Panc1 (cell line): ENCODE measurements around the gene PLEKHF1. TPM values are rescaled to one million over a fixed set of nuclear protein-coding genes. Genes with fewer than 3 reads are reported as not detected.

ENCODE experiments used
- ATAC-seq: fragments of 200-7000 bp; cut with Tn5 transposase; 2 replicates; pipeline ENCODE4 v1.9.1; 2020; ENCODE audit warnings: mild to moderate bottlenecking, moderate library complexity
- BruUV-seq: library from RNA; stranded (reverse); fragments of 400-500 nt; replicated peaks from 2 replicates; lab custom pipeline; 2021; lab: Mats Ljungman, UMichigan
- CTCF ChIA-PET: fragments of 300-600 bp; sonication (Branson Sonifier 250); formaldehyde crosslinking; loops from one replicate; lab custom pipeline; 2022; ENCODE audit warnings: antibody characterized with exemption; lab: Charles Lee
- POLR2A ChIA-PET: fragments of 300-600 bp; sonication (Branson Sonifier 250); formaldehyde crosslinking; loops from one replicate; lab custom pipeline; 2022; ENCODE audit warnings: antibody characterized with exemption; lab: Charles Lee
- DNase-seq: peaks from one replicate; pipeline ENCODE4 v3.0.0-alpha.2; 2010; ENCODE audit warnings: low read depth, low spot score
- H3K27ac ChIP-seq: 2 replicates; pipeline ENCODE4 v1.5.1; 2011; ENCODE audit warnings: mild to moderate bottlenecking, low read length, inconsistent platforms
- H3K27me3 ChIP-seq: fragments of 200-500 bp; sonication (Bioruptor generic); 2 replicates; pipeline ENCODE4 v1.6.0; 2014; ENCODE audit warnings: low read length, inconsistent platforms; ENCODE audit not compliant: control insufficient read depth, insufficient read depth
- H3K36me3 ChIP-seq: fragments of 200-500 bp; sonication (Bioruptor generic); 2 replicates; pipeline ENCODE4 v1.5.1; 2014; ENCODE audit warnings: inconsistent platforms, mild to moderate bottlenecking, low read length, moderate library complexity; ENCODE audit not compliant: control insufficient read depth, insufficient read depth
- H3K4me1 ChIP-seq: 2 replicates; pipeline ENCODE4 v1.5.1; 2011; ENCODE audit warnings: inconsistent platforms, mild to moderate bottlenecking, low read length, moderate library complexity; ENCODE audit not compliant: control insufficient read depth, insufficient read depth
- H3K4me3 ChIP-seq, 2 experiments: 2 replicates each; pipeline ENCODE4 v1.5.1; 2011 to 2012; ENCODE audit warnings: low read depth in 2 of 2, low read length in 2 of 2, mild to moderate bottlenecking in 2 of 2, inconsistent platforms in 1 of 2, moderate library complexity in 1 of 2
- H3K9me3 ChIP-seq: fragments of 200-500 bp; sonication (Bioruptor generic); 2 replicates; pipeline ENCODE4 v1.5.1; 2014; ENCODE audit warnings: low read depth, mild to moderate bottlenecking, inconsistent platforms, low read length, moderate library complexity; ENCODE audit not compliant: control insufficient read depth, insufficient read depth
- POLR2AphosphoS5 ChIP-seq: IDR thresholded peaks from 2 replicates; pipeline ENCODE4 v1.6.1; 2012; ENCODE audit warnings: mild to moderate bottlenecking, low read depth, low read length, moderate library complexity
- REST ChIP-seq, 2 experiments: IDR thresholded peaks; 2 replicates each; pipeline ENCODE4 v1.6.1; 2011 to 2012; ENCODE audit warnings: low read depth in 2 of 2, control low read depth in 1 of 2, low read length in 1 of 2, mild to moderate bottlenecking in 1 of 2, moderate library complexity in 1 of 2; ENCODE audit not compliant: insufficient read depth in 1 of 2
- SIN3A ChIP-seq: IDR thresholded peaks from 2 replicates; pipeline ENCODE4 v1.6.1; 2012; ENCODE audit warnings: low read depth, mild to moderate bottlenecking, low read length, moderate library complexity, borderline replicate concordance; ENCODE audit not compliant: insufficient read depth
- TCF7L2 ChIP-seq: IDR thresholded peaks from 2 replicates; pipeline ENCODE4 v1.6.1; 2011; ENCODE audit warnings: mild to moderate bottlenecking, low read depth, low read length, inconsistent platforms
- in situ Hi-C: cut with HindIII; loops from 2 replicates; pipeline ENCODE4 v1.10.0; 2016; ENCODE audit warnings: low sequenced_read_pairs, low pct_unique_long_range_greater_than_20kb
- intact Hi-C: fragments of 100-400 bp; cut with micrococcal nuclease; formaldehyde crosslinking; loops from one replicate; pipeline ENCODE4 v1.10.0; 2022; ENCODE audit not compliant: unreplicated experiment
- total RNA-seq: library from RNA; stranded (reverse); gene quantifications from one replicate; pipeline ENCODE4 v1.2.1, GENCODE V29; 2021; ENCODE audit not compliant: unreplicated experiment
- TF ChIP-seq, protein P1 (sequence below): fragments of 450-650 bp; IDR thresholded peaks from 2 replicates; pipeline ENCODE4 v1.5.1; 2017; ENCODE audit warnings: mild to moderate bottlenecking

Gene PLEKHF1
- total RNA-seq, 1 experiment from 2014 or later: 22.4 TPM

GRCh38 chr19:29682236-29682895 is 17.1 kb downstream of the PLEKHF1 start:
- no peak overlapping the region for H3K27ac ChIP-seq
- no peaks in the 10 kb centered on the region for H3K36me3 ChIP-seq
- no peak for DNase-seq
- H3K27me3 ChIP-seq: no peaks in the 10 kb centered on the region
- POLR2A ChIA-PET: interaction anchor here (1.1 kb wide), 1 partner anchor 72 kb away, joined by 5 read pairs; no protein-coding TSS in a partner anchor
- no TSS peak for BruUV-seq
- intact Hi-C loops: no loop called here
- no peak for ATAC-seq
- no peaks in the 10 kb centered on the region for H3K9me3 ChIP-seq
- CTCF ChIA-PET: no interaction called here
- TF ChIP-seq SIN3A (no peak), TCF7L2 (no peak), POLR2AphosphoS5 (no peak), REST (IDR thresholded peaks at IDR 0.05; ENCODE audit: insufficient read depth in 1 of 2, low read depth in 2 of 2, low read length in 1 of 2) (no peak)
- TF ChIP-seq, protein P1, sequence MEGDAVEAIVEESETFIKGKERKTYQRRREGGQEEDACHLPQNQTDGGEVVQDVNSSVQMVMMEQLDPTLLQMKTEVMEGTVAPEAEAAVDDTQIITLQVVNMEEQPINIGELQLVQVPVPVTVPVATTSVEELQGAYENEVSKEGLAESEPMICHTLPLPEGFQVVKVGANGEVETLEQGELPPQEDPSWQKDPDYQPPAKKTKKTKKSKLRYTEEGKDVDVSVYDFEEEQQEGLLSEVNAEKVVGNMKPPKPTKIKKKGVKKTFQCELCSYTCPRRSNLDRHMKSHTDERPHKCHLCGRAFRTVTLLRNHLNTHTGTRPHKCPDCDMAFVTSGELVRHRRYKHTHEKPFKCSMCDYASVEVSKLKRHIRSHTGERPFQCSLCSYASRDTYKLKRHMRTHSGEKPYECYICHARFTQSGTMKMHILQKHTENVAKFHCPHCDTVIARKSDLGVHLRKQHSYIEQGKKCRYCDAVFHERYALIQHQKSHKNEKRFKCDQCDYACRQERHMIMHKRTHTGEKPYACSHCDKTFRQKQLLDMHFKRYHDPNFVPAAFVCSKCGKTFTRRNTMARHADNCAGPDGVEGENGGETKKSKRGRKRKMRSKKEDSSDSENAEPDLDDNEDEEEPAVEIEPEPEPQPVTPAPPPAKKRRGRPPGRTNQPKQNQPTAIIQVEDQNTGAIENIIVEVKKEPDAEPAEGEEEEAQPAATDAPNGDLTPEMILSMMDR: no peak
- in situ Hi-C loops: no loop called here
- H3K4me1 ChIP-seq: peaks cover 5% of the 10 kb centered on the region; the same call in 1 of the 2 replicates
- H3K4me3 ChIP-seq: no peak overlapping the region

DNA sequence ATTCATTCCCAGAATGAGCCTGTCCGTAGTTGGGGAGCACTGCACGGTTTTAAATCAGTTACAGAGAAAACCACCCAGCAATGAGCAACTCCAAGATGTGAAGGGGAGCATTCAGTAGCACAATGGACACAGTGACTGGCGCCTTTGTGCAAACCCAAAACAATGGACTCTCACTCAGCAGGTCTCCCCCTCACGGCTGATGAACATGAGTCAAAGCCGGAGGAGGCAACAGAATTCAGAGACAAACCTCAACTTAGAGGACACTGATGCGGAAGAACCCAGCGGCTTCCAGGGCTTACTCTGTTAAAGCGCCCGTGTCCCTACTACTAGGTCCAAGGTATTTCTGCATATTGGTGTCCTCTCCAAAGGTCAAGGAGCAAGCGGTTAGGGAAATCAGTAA is 17.7 kb downstream of the PLEKHF1 start:
- POLR2A ChIA-PET: interaction anchor here (1.1 kb wide), 1 partner anchor 73 kb away, joined by 5 read pairs; no protein-coding TSS in a partner anchor

More for the DNA sequence above, 17.7 kb downstream of the PLEKHF1 start:
- Histone ChIP-seq H3K9me3 (no peaks in the 10 kb centered on the region), H3K4me3 (no peak overlapping the region), H3K27me3 (no peaks in the 10 kb centered on the region), H3K36me3 (no peaks in the 10 kb centered on the region), H3K27ac (no peak overlapping the region), H3K4me1 (peaks cover 5% of the 10 kb centered on the region; the same call in 1 of the 2 replicates)
- TF ChIP-seq SIN3A: no peak
- TF ChIP-seq REST (IDR thresholded peaks at IDR 0.05; ENCODE audit: insufficient read depth in 1 of 2, low read depth in 2 of 2, low read length in 1 of 2): no peak
- TF ChIP-seq TCF7L2: no peak
- TF ChIP-seq, protein P1: no peak
- no peak for TF ChIP-seq POLR2AphosphoS5
- DNase-seq (no peak), ATAC-seq (no peak)
- intact Hi-C loops (no loop called here), in situ Hi-C loops (no loop called here)
- BruUV-seq: no TSS peak
- CTCF ChIA-PET: no interaction called here
